Activated naive CD4-positive, alpha-beta T cell treated with anti-CD3 and anti-CD28 coated beads for 36 hours (primary cell): ENCODE measurements around the gene DNM3. TPM values are rescaled to one million over a fixed set of nuclear protein-coding genes. Genes with fewer than 3 reads are reported as not detected.
"Not testable (repeated sequence)": the region's sequence is repeated elsewhere in the genome, so short reads cannot be mapped to it uniquely, and the experiment has no call there.

Experiments
- CTCF ChIA-PET: fragments of 350-600 bp; sonication (Branson Sonifier 250); formaldehyde crosslinking; loops from one replicate; lab custom pipeline; 2021; ENCODE audit warnings: antibody characterized with exemption; lab: Charles Lee
- DNase-seq: peaks from one replicate; pipeline ENCODE4 v3.0.0-alpha.2; 2020
- H3K27ac Mint-ChIP-seq: one replicate; pipeline ENCODE4 v1.8.0; 2021; ENCODE audit warnings: mild to moderate bottlenecking, mixed read lengths
- H3K27me3 Mint-ChIP-seq: one replicate; pipeline ENCODE4 v1.8.0; 2021; ENCODE audit warnings: low read depth, mixed read lengths
- H3K36me3 Mint-ChIP-seq: one replicate; pipeline ENCODE4 v1.8.0; 2021; ENCODE audit warnings: low read depth, mixed read lengths
- H3K4me1 Mint-ChIP-seq: one replicate; pipeline ENCODE4 v1.8.0; 2021; ENCODE audit warnings: low read depth, mixed read lengths
- H3K4me3 Mint-ChIP-seq: one replicate; pipeline ENCODE4 v1.8.0; 2021; ENCODE audit warnings: mild to moderate bottlenecking, moderate library complexity, mixed read lengths
- H3K9me3 Mint-ChIP-seq: one replicate; pipeline ENCODE4 v1.8.0; 2021; ENCODE audit warnings: mixed read lengths
- intact Hi-C: fragments of 100-400 bp; cut with micrococcal nuclease; formaldehyde crosslinking; loops from one replicate; pipeline ENCODE4 v1.15.1; 2023
- total RNA-seq, 2 experiments: library from RNA; stranded (reverse); gene quantifications; one replicate each; pipeline ENCODE4 v1.2.3, GENCODE V29; 2021

Gene DNM3
- total RNA-seq, 2 experiments from 2014 or later: 0.96 to 0.98 TPM

DNA sequence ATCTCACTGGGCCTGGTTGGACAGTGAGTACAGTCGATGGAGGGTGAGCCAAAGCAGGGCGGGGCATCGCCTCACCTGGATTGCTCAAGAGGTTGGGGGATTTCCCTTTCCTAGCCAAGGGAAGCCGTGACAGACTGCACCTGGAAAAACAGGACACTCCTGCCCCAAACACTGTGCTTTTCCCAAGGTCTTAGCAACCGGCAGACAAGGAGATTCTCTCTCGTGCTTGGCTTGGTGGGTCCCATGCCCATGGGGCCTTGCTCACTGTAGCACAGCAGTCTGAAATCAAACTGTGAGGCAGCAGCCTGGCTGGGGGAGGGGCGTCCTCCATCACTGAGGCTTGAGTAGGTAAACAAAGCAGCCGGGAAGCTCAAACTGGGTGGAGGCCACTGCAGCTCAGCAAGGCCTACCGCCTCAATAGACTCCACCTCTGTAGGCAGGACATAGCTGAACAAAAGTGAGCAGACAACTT lies 590.5 kb downstream of the DNM3 start:
- Mint-ChIP-seq H3K9me3 (peaks cover 7% of the 10 kb centered on the region), H3K36me3 (peaks cover 8% of the 10 kb centered on the region), H3K27me3 (no peaks in the 10 kb centered on the region), H3K4me3 (no peak overlapping the region), H3K4me1 (peaks cover 46% of the 10 kb centered on the region), H3K27ac (no peak overlapping the region)
- DNase-seq: peak; percentile 53
- intact Hi-C loops: no loop called here
- CTCF ChIA-PET: interaction anchor here (0.6 to 8.8 kb wide), 8 partner anchors 11 to 446 kb away, joined by 3 to 88 read pairs (median 6); partner anchors contain the start of gene PIGC

DNA sequence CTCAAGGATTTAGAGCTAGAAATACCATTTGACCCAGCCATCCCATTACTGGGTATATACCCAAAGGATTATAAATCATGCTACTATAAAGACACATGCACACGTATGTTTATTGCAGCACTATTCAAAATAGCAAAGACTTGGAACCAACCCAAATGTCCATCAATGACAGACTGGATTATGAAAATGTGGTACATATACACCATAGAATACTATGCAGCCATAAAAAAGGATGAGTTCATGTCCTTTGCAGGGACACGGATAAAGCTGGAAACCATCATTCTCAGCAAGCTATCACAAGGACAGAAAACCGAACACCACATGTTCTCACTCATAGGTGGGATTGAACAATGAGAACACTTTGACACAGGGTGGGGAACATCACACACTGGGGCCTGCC lies 595.9 kb downstream of the DNM3 start:
- intact Hi-C loops, H3K4me3 Mint-ChIP-seq, H3K27ac Mint-ChIP-seq, H3K27me3 Mint-ChIP-seq, H3K9me3 Mint-ChIP-seq, DNase-seq: not testable (repeated sequence)
- CTCF ChIA-PET: interaction anchor here (1.5 kb wide), 1 partner anchor 8 kb away, joined by 4 read pairs; no protein-coding TSS in a partner anchor
- H3K4me1 Mint-ChIP-seq: peaks cover 37% of the 10 kb centered on the region
- H3K36me3 Mint-ChIP-seq: peaks cover 25% of the 10 kb centered on the region

DNA sequence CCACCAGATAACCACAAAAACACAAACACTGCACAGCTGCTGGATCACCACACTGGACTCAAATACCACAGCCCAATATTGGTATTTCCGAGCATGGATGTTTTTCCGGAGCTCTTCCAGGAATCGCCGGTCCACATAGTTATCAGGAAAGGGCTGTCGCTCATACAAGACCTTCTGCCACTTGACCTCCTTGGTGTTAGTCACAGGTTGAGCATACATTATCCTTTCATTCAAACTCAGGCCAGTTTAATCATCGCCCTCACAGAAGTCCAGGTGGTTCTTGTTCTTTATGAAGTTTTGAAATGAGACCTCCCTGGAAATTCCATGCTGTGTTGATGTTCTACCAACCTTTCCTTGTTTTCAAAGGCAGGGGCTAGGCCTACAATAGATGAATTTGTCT lies 601.1 kb downstream of the DNM3 start:
- peaks cover 18% of the 10 kb centered on the region for H3K36me3 Mint-ChIP-seq
- DNase-seq: no peak
- no peak overlapping the region for H3K4me3 Mint-ChIP-seq
- H3K9me3 Mint-ChIP-seq: no peaks in the 10 kb centered on the region
- H3K27me3 Mint-ChIP-seq: no peaks in the 10 kb centered on the region
- CTCF ChIA-PET: interaction anchor here (1.4 to 6.2 kb wide), 3 partner anchors 11 to 439 kb away, joined by 3 to 88 read pairs (median 14); no protein-coding TSS in a partner anchor
- H3K4me1 Mint-ChIP-seq: peaks cover 35% of the 10 kb centered on the region
- intact Hi-C loops: loop anchor here (5.0 kb wide), 1 partner anchor 45 kb away; no protein-coding TSS in a partner anchor
- no peak overlapping the region for H3K27ac Mint-ChIP-seq

DNA sequence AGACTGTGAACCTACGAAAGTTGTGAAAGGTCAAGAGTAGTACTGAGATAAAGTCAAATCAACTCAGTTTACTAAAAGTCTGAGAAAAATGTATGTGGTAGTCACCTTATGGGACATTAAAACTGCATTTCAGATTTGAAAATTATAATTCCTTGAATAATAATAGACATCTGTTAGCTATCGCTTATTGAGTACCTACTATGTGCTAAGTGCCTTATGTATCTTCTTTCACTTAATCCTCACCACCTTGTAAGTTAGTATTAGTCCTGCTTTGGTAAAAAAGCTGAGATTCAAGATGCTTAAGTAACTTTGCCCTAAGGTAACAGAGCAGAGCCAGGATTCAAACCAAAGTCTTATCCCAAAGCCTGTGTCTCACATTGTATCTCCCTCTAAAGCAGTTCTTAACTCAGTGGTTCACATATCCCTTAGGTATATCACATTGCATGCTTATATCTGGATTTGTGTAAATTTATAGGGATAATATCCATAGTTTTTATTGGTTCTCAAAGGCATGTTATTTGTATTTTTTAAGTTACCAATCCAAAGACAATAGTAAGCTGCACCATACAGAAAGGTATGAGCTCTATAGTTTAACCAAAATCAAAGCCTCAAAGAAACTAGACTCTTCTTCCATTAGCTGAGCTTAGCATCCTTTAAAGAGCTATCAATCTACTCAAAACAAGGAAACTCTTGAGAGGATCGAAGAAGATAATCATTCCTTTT lies 601.7 kb downstream of the DNM3 start:
- H3K4me1 Mint-ChIP-seq: peaks cover 35% of the 10 kb centered on the region
- H3K9me3 Mint-ChIP-seq: no peaks in the 10 kb centered on the region
- intact Hi-C loops: loop anchor here (5.0 kb wide), 1 partner anchor 46 kb away; no protein-coding TSS in a partner anchor
- no peaks in the 10 kb centered on the region for H3K27me3 Mint-ChIP-seq
- no peak for DNase-seq
- H3K36me3 Mint-ChIP-seq: peaks cover 18% of the 10 kb centered on the region
- CTCF ChIA-PET: interaction anchor here (0.7 to 6.2 kb wide), 11 partner anchors 12 to 439 kb away, joined by 3 to 88 read pairs (median 4); no protein-coding TSS in a partner anchor
- H3K27ac Mint-ChIP-seq: peak overlapping the region; percentile 86
- peak overlapping the region; percentile 86 for H3K4me3 Mint-ChIP-seq

DNA sequence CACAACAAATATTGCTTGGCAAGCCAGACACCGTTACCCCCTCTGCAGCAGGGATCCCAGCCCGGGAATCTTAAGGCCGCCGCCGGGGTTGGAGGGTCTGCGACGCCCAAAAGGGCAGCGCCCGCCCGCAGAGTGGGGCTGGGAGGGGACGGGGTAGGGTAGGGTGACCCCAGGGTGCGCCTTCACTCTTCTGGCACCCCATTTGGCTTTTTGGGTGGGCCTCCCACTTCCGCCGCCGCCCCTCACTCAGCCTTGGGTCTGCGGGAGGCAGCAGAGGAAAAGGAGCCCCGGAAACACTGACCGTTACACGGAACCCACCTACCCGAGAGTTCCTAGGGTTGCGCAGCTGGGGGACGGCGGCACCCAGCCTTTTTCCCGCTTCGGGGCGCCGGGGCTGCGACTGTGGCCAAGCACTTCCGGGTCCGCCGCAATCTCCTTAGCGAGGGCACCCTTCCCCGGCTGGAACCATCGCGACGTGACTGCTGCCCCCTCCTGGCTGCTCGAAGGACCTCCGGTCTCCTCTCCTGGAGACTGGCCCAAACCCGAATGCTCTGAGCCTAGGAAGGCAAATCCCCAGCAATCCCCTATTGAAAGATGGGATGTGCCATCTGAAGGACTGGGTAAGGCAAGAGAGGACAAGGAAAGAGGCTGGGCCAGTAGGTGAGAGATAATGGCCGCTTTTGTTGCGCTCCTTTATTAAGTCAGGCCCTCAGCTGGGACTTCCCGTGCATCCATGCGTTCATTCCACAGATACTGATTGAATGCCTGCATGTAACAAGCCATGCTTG lies 602.6 kb downstream of the DNM3 start, which contains the start of gene PIGC:
Gene PIGC, minus strand, starts transcription at position 404 of the 788 bp plus-strand sequence. CDS start 1,447 bp downstream, outside the sequence.
- H3K27me3 Mint-ChIP-seq: no peaks in the 10 kb centered on the region
- H3K9me3 Mint-ChIP-seq: no peaks in the 10 kb centered on the region
- DNase-seq: peak; percentile 96
- CTCF ChIA-PET: interaction anchor here (0.7 to 6.2 kb wide), 19 partner anchors 10 to 447 kb away, joined by 3 to 88 read pairs (median 4); no protein-coding TSS in a partner anchor
- peaks cover 17% of the 10 kb centered on the region for H3K36me3 Mint-ChIP-seq
- intact Hi-C loops: loop anchor here (1.0 to 5.0 kb wide), 5 partner anchors 15 to 441 kb away; no protein-coding TSS in a partner anchor
- H3K4me1 Mint-ChIP-seq: peaks cover 35% of the 10 kb centered on the region
- peak within 1 kb of the TSS; percentile 86 for H3K27ac Mint-ChIP-seq
- peak within 1 kb of the TSS; percentile 86 for H3K4me3 Mint-ChIP-seq

DNA sequence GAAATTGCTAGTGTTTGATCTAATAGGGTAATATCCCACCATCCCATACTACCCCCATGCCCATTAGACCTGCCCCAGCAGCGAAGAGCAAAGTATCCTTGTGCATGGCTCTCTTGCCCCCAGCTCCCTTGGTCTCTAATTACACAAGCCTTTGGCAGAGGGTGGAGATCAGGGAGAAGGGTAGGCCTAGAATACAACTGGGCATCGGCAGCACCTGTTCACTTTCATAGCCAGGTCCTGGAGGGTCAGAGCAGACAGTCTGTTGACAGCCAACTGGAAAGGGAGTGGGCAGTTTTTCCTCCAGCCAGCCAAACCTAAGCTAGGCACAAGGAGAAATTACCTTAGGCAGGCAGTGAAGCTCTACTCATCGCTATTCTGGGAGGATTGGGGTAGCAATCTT lies 605.2 kb downstream of the DNM3 start:
- H3K4me1 Mint-ChIP-seq: peaks cover 44% of the 10 kb centered on the region

DNA sequence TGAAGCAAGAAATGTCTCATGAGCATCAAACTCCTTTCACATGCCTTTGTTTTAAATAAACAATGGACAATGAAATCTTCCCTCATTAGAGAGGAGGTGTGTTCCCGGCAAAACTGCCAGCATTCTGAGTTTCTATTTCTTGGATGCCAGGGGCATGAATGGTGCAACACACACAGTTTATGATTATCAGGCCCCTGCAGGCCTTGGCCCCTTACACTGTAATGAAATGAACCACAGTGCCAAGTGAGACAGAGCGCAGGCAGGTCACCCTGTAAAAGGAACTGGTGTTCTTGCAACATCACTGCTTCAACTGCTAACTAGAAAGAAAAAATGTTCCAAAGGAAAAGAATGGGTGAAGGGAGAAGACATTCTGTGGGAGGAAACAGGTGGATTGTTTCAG lies 606.3 kb downstream of the DNM3 start:
- Mint-ChIP-seq H3K27ac (no peak overlapping the region), H3K27me3 (no peaks in the 10 kb centered on the region), H3K4me1 (peaks cover 37% of the 10 kb centered on the region), H3K36me3 (no peaks in the 10 kb centered on the region), H3K4me3 (no peak overlapping the region), H3K9me3 (no peaks in the 10 kb centered on the region)
- DNase-seq: no peak
- intact Hi-C loops: no loop called here
- CTCF ChIA-PET: no interaction called here

More for the DNA sequence above, 605.2 kb downstream of the DNM3 start:
- Mint-ChIP-seq H3K27me3 (no peaks in the 10 kb centered on the region), H3K9me3 (no peaks in the 10 kb centered on the region), H3K36me3 (peaks cover 9% of the 10 kb centered on the region), H3K27ac (no peak overlapping the region), H3K4me3 (no peak overlapping the region)
- CTCF ChIA-PET: interaction anchor here (0.7 to 2.1 kb wide), 4 partner anchors 99 to 645 kb away, joined by 3 to 6 read pairs (median 4); no protein-coding TSS in a partner anchor
- DNase-seq: no peak
- intact Hi-C loops: no loop called here

DNA sequence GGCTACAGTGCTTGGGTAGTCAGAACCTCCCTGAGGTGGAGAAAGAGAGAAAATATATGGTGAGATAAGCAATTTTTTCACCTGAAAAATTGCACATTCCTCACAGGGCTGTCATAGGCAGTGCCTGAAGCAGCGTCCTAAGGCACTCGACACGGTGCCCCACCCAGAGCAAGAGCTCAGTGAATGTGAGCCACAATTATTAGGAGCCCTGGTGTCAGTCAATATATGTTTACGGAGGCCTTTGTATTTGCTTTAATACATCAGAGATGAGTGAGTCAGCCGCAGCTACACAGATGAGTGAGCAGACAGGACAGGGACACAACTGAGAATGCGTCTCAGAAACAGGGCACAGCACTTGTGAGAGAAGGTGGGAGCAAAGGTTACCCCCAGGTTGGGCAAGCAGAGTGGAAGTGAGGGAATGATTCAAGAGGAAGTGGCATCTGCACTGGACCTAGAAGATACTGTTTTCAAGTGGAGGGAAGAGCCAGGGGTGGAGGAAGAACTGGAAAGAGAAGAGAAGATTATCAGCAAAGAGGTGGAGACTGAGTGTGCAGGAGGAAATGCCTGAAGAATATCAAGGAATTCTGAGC lies 607.8 kb downstream of the DNM3 start:
- Mint-ChIP-seq H3K27ac (peak overlapping the region; percentile 26), H3K27me3 (no peaks in the 10 kb centered on the region), H3K4me1 (peaks cover 36% of the 10 kb centered on the region), H3K4me3 (no peak overlapping the region), H3K36me3 (no peaks in the 10 kb centered on the region), H3K9me3 (no peaks in the 10 kb centered on the region)
- CTCF ChIA-PET: interaction anchor here (0.8 to 1.2 kb wide), 3 partner anchors 9 to 260 kb away, joined by 3 read pairs; no protein-coding TSS in a partner anchor
- DNase-seq: no peak
- intact Hi-C loops: no loop called here

DNA sequence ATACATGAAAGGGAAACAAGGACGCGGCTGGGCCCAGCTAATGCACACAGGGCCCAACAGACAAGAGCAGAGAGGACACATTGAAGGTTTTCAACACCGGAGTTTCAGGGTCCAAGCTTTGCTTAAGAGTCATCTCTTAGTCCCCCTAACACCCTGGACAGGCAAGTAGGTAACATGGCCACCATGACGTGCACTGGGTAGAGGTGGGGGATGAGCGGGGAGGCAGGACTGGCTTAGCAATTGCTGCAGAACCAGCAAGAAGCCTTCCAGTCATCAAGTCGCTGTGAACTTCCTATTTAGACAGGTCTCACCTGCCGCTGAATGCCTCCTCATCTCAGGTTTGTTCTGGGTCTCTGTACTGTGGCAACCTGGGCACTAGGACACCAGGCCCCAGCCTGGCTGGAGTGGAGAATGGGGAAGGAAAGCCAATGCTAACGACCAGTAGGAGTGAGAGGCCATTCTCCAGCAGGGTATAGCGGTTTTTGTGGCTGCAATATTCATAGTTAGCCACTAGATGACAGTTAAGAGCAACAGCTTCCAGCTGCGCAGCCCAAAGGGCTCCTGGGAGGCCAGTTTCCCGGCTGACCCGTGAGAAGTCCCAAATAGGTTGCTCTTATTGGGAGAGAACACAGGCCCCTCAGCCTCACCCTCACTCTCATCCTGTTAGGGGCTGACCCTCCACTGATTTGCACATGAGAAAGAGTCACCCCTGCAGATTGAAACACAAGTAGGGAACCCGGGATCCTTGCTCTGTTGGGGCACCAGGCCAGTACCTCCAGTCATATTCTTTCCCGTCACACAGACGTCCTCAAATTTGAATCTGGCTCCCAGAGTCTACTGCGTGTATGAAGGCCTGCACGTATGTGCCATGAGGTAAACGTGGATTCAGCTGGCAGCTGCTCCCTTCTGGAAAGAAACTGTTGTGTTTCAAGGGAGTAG lies 608.6 kb downstream of the DNM3 start:
- peak; percentile 53 for DNase-seq
- Mint-ChIP-seq H3K27ac (peak overlapping the region; percentile 26), H3K9me3 (no peaks in the 10 kb centered on the region), H3K4me1 (peaks cover 31% of the 10 kb centered on the region), H3K4me3 (peak overlapping the region; percentile 7), H3K36me3 (no peaks in the 10 kb centered on the region), H3K27me3 (no peaks in the 10 kb centered on the region)
- CTCF ChIA-PET: interaction anchor here (0.6 to 2.4 kb wide), 21 partner anchors 9 to 845 kb away, joined by 3 to 17 read pairs (median 4); no protein-coding TSS in a partner anchor
- intact Hi-C loops: loop anchor here (1.0 to 5.0 kb wide), 6 partner anchors 83 to 757 kb away; partner anchors contain the start of genes SUCO and TNFSF4

DNA sequence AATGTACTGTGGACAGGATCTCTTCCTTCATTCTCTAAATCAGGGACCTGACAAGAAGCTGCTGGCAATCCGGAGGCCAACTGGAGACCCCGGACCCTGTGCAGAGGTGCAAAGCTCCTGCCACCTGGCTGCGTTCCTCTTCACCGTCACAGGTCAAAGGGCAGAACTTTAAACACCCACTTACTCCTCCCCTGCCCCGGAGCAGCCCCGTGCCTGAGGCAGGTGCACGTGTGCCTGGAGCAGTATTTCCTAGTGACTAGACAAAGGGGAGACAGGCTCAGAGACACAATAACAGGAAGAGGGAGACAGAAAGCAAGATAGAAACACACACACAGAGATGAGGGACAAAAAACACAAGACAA lies 609.2 kb downstream of the DNM3 start:
- Mint-ChIP-seq H3K9me3 (no peaks in the 10 kb centered on the region), H3K27ac (peak overlapping the region; percentile 21), H3K4me1 (peaks cover 31% of the 10 kb centered on the region), H3K36me3 (no peaks in the 10 kb centered on the region), H3K4me3 (no peak overlapping the region), H3K27me3 (no peaks in the 10 kb centered on the region)
- DNase-seq: peak; percentile 28
- intact Hi-C loops: loop anchor here (1.0 to 5.0 kb wide), 6 partner anchors 83 to 756 kb away; partner anchors contain the start of genes SUCO and TNFSF4
- CTCF ChIA-PET: interaction anchor here (0.6 to 2.4 kb wide), 21 partner anchors 10 to 846 kb away, joined by 3 to 17 read pairs (median 4); no protein-coding TSS in a partner anchor
